Natural killer cell (primary cell): ENCODE results near the gene FHOD3. TPM values are rescaled to one million over a fixed set of nuclear protein-coding genes. Genes with fewer than 3 reads are reported as not detected.

Source experiments
- ATAC-seq, 3 donors: fragments of 150-1000 bp in 2 of 3; fragments of 200-7000 bp in 1 of 3; cut with Tn5 transposase; 1 replicate in 1 of 3; 2 replicates in 2 of 3; pipeline ENCODE4 v1.10.0; 2021; ENCODE audit warnings: mild to moderate bottlenecking in 2 of 3, moderate library complexity in 2 of 3
- DNase-seq, 2 donors: peaks; one replicate each; pipeline versions ENCODE4 v3.0.0 to v3.0.0-alpha.2; 2013 to 2021; ENCODE audit warnings: mixed read lengths in 1 of 2
- H3K27ac ChIP-seq: one replicate; pipeline ENCODE4 v1.5.1; 2013; ENCODE audit warnings: mild to moderate bottlenecking, low read length
- H3K27me3 ChIP-seq: one replicate; pipeline ENCODE4 v1.6.1; 2013; ENCODE audit warnings: low read length; ENCODE audit not compliant: control insufficient read depth, insufficient read depth
- H3K36me3 ChIP-seq: one replicate; pipeline ENCODE4 v1.6.1; 2013; ENCODE audit warnings: low read length; ENCODE audit not compliant: control insufficient read depth, insufficient read depth
- H3K4me1 ChIP-seq: one replicate; pipeline ENCODE4 v1.6.1; 2013; ENCODE audit warnings: low read length; ENCODE audit not compliant: control insufficient read depth, insufficient read depth
- H3K4me3 ChIP-seq: one replicate; pipeline ENCODE4 v1.5.1; 2013; ENCODE audit warnings: low read length
- H3K9me3 ChIP-seq: one replicate; pipeline ENCODE4 v1.6.1; 2013; ENCODE audit warnings: low read length; ENCODE audit not compliant: control insufficient read depth, insufficient read depth
- H3K27ac Mint-ChIP-seq, 2 donors: one replicate each; pipeline ENCODE4 v1.8.0; 2022; ENCODE audit warnings: mild to moderate bottlenecking in 2 of 2, mixed read lengths in 2 of 2, moderate library complexity in 1 of 2
- H3K27me3 Mint-ChIP-seq, 2 donors: one replicate each; pipeline ENCODE4 v1.8.0; 2022; ENCODE audit warnings: low read depth in 2 of 2, mixed read lengths in 2 of 2
- H3K36me3 Mint-ChIP-seq: one replicate; pipeline ENCODE4 v1.8.0; 2022; ENCODE audit warnings: mixed read lengths
- H3K4me1 Mint-ChIP-seq, 2 donors: one replicate each; pipeline ENCODE4 v1.8.0; 2022; ENCODE audit warnings: mixed read lengths in 2 of 2
- H3K4me3 Mint-ChIP-seq: one replicate; pipeline ENCODE4 v1.8.0; 2022; ENCODE audit warnings: mild to moderate bottlenecking, moderate library complexity, mixed read lengths
- H3K9me3 Mint-ChIP-seq, 2 donors: one replicate each; pipeline ENCODE4 v1.8.0; 2022; ENCODE audit warnings: mixed read lengths in 2 of 2
- CTCF ChIP-seq: fragments of 200-600 bp; IDR thresholded peaks from one replicate; pipeline ENCODE4 v1.8.0; 2022; ENCODE audit warnings: antibody characterized with exemption
- WGBS: methylation state at CpG from one replicate; pipeline ENCODE4 v1.1.7; 2013; ENCODE audit warnings: missing lambda C conversion rate; ENCODE audit not compliant: insufficient coverage; 5-methylcytosine and 5-hydroxymethylcytosine counted together
- intact Hi-C: fragments of 100-400 bp; cut with micrococcal nuclease; formaldehyde crosslinking; loops from one replicate; pipeline ENCODE4 v1.14.2; 2022
- total RNA-seq, 4 donors: library from RNA; stranded (reverse); fragments of 120-200 nt in 1 of 4; gene quantifications; one replicate each; pipeline versions ENCODE4 v1.2.3 to v1.2.4, GENCODE V29; 2013 to 2022

Gene FHOD3
- total RNA-seq, 3 donors from 2014 or later (not counting 1 experiment from before 2014, with no cell fraction given), result not detected

- TF ChIP-seq CTCF, result no peak
- H3K27ac Mint-ChIP-seq, result no peak overlapping the region
- no peaks in the 10 kb centered on the region for H3K4me1 Mint-ChIP-seq
- Histone ChIP-seq H3K9me3 (no peaks in the 10 kb centered on the region), H3K27ac (no peak overlapping the region), H3K36me3 (no peaks in the 10 kb centered on the region), H3K4me1 (no peaks in the 10 kb centered on the region), H3K27me3 (no peaks in the 10 kb centered on the region), H3K4me3 (no peak overlapping the region)
- intact Hi-C loops, result no loop called here
- 92% methylated on average over 7 of the region's 7 CpGs for WGBS
- no peaks in the 10 kb centered on the region for H3K27me3 Mint-ChIP-seq
- no peaks in the 10 kb centered on the region for H3K36me3 Mint-ChIP-seq
- H3K4me3 Mint-ChIP-seq, result no peak overlapping the region
- H3K9me3 Mint-ChIP-seq, result no peaks in the 10 kb centered on the region
- ATAC-seq (no peak), DNase-seq (no peak)
These were observed 426.7 kb downstream of the FHOD3 start for GRCh38 chr18:36724169-36724568.

- Histone ChIP-seq H3K4me1 (no peaks in the 10 kb centered on the region), H3K27ac (no peak overlapping the region), H3K36me3 (no peaks in the 10 kb centered on the region), H3K4me3 (no peak overlapping the region), H3K9me3 (no peaks in the 10 kb centered on the region), H3K27me3 (no peaks in the 10 kb centered on the region)
- no peaks in the 10 kb centered on the region for H3K4me1 Mint-ChIP-seq
- no peaks in the 10 kb centered on the region for H3K27me3 Mint-ChIP-seq
- intact Hi-C loops, result no loop called here
- H3K4me3 Mint-ChIP-seq, result no peak overlapping the region
- WGBS, result 88% methylated on average over 8 of the region's 8 CpGs
- no peak for TF ChIP-seq CTCF
- no peaks in the 10 kb centered on the region for H3K36me3 Mint-ChIP-seq
- H3K27ac Mint-ChIP-seq, result no peak overlapping the region
- DNase-seq (no peak), ATAC-seq (no peak)
- no peaks in the 10 kb centered on the region for H3K9me3 Mint-ChIP-seq
These were observed 427.1 kb downstream of the FHOD3 start for GRCh38 chr18:36724591-36725001.

- intact Hi-C loops, result no loop called here
- no peaks in the 10 kb centered on the region for H3K36me3 Mint-ChIP-seq
These were observed 430.8 kb downstream of the FHOD3 start for GRCh38 chr18:36728345-36728744.

More at GRCh38 chr18:36728345-36728744, 430.8 kb downstream of the FHOD3 start:
- H3K27me3 Mint-ChIP-seq, result peaks cover 0 to 8% of the 10 kb centered on the region in 2 donors
- H3K4me1 Mint-ChIP-seq, result no peaks in the 10 kb centered on the region
- DNase-seq (no peak), ATAC-seq (no peak)
- WGBS, result 94% methylated on average over 4 of the region's 4 CpGs
- H3K9me3 ChIP-seq, result no peaks in the 10 kb centered on the region
- H3K4me3 ChIP-seq, result no peak overlapping the region
- H3K4me1 ChIP-seq, result no peaks in the 10 kb centered on the region
- H3K27ac ChIP-seq, result no peak overlapping the region
- no peak for TF ChIP-seq CTCF
- no peaks in the 10 kb centered on the region for H3K36me3 ChIP-seq
- no peak overlapping the region for H3K27ac Mint-ChIP-seq
- no peak overlapping the region for H3K4me3 Mint-ChIP-seq
- no peaks in the 10 kb centered on the region for H3K9me3 Mint-ChIP-seq
- H3K27me3 ChIP-seq, result no peaks in the 10 kb centered on the region
